Stimulated activated CD4-positive, alpha-beta T cell treated with anti-CD3 and anti-CD28 coated beads, Interleukin-4, amount 100 ng/mL, for 4 hours (primary cell): Measurements from ENCODE around the gene UBA6.
A peak's percentile ranks its signal among the peaks of the same experiment; 100 is the strongest.
"Not testable (repeated sequence)": the region's sequence is repeated elsewhere in the genome, so short reads cannot be mapped to it uniquely, and the experiment has no call there.

Experiments
- DNase-seq, 2 experiments: peaks; one replicate each; pipeline ENCODE4 v3.0.0-alpha.2; 2020

The UBA6 gene

DNA sequence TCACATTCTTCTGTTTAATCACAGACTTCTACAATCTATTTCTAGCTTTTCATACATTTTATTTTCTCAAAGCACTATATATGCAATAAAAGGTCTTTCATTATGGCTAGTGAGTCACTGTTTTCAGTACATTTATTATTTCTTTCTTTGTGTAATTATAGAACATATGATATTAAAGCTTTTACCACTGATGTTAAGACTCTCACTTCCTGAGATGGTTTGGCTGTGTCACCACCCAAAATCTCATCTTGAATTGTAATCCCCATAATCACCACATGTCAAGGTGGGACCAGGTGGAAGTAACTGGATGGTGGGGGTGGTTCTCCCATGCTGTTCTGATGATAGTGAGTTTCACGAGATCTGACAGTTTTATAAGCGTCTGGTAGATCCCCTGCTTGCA, 41.9 kb downstream of the UBA6 start:
- DNase-seq: no peak

DNA sequence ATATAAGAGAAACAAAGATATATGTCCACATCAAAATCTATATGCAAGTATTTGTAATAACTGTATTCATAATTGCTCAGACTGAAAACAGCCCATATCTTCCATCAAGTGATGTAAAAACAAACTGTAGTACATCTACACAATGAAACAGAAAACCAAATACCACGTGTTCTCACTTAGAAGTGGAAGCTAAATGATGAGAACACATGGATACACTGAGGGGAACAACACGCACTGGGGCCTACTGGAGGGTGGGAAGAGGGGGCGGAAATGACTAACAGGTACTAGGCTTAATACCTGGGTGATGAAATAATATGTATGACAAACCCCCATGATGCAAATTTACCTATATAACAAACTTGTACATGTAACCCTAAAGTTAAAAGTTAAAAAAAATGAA, 42.7 kb downstream of the UBA6 start:
- peak in 1 of 2 experiments; percentile 17 for DNase-seq

DNA sequence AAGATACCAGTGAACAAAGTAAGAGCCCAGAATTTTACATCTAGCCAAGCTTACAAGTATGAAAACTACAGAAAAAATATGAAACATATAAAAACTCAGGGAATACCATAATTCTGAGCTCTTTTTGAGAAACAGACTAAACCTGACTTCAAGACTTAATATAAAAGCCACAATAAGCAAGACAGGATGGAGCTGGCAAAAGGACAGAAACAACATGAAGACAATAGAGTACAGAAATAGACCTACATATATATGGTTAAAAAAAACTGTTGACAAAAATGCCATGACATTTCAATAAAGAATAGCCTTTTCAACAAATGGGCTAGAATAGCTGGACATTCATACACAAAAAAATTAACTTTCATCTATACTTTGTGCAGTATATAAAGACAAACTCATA, 49.4 kb downstream of the UBA6 start:
- DNase-seq: no peak

DNA sequence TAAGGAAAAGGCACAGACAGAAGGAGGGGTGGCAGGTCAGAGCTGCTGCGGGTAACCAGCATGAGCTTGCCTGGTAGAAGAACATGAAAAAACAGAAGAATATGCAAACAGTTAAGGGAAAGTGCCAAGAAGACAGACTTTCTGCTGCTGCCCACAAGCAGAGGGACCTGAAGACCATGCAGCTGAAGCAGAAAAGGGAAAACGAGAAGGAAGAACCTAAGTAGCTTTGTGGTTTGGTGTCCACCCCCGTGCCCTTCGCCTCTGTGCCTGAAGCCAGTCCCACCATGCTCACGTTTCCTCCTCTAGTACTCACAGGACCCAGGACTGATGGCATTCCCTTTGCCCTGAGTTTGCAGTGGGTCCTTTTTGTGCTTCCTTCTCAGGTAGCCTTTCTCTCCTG, 62.8 kb downstream of the UBA6 start:
- no peak for DNase-seq

DNA sequence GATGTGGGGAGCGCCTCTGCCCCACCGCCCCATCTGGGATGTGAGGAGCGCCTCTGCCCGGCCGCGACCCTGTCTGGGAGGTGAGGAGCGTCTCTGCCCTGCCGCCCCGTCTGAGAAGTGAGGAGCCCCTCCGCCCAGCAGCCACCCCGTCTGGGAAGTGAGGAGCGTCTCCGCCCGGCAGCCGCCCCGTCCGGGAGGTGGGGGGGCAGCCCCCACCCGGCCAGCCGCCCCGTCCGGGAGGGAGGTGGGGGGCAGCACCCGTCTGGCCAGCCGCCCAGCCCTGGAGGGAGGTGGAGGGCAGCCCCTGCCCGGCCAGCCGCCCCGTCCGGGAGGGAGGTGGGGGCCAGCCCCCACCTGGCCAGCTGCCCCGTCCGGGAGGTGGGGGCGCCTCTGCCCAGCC, 64.0 kb downstream of the UBA6 start:
- not testable (repeated sequence) for DNase-seq

DNA sequence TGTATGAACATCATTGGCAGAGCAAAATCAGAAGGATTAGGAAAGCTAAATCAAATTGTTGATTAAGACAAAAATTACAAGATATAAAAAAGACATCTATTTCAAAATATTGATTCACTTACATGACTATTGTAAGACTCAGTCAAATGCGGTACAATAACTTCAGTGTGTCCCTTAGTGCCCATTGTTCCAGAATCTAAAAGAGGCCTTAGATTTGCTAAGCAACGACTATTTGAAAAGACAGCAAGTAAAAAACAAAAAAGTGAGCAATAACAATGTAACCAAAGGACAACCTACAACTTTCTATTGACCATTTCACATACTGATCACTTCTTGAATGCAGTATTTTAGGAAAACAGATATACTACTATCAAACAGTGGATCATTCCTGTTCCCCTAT, 65.6 kb downstream of the UBA6 start:
- DNase-seq: no peak

DNA sequence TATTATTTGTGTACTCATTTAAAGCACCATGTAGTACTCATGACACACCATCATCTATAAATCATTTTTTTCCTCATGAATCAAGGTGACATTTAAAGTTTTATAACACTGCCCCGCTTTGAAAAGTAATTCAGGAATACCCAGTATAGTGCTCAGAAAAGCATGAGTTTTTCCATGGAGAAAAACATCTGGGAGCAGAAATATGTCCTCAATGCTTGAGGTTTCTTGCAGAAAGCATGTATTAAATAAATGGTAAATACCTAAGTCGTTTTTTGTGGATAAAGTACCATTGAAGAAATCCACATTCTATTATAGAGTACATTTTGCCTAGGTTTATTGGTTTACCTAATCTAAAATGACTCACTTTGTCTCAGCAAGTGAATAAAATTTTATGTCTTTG, 66.2 kb downstream of the UBA6 start:
- no peak for DNase-seq

- DNase-seq: no peak
These were observed 68.5 kb downstream of the UBA6 start for GRCh38 chr4:67632492-67632891.

GRCh38 chr4:67624939-67625338, 76.0 kb downstream of the UBA6 start:
- DNase-seq: no peak

DNA sequence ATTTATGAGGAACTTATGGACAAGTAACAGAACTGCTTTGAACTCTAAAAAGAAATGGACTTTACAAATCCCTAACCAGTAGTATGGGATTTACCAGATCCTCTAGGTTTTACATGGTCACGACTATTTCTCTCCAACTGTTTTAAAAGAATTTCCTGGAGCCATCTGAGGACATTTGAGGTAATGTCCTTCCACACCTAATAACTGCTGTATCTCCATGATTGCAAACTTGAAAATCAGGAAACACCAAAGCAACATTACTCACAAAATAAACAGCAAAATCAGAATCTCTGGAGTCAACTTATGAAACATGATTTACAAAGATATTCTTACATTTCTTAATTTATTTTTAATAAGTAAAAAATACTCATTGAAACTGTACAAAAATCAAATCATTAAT, 84.5 kb downstream of the UBA6 start:
- no peak for DNase-seq

DNA sequence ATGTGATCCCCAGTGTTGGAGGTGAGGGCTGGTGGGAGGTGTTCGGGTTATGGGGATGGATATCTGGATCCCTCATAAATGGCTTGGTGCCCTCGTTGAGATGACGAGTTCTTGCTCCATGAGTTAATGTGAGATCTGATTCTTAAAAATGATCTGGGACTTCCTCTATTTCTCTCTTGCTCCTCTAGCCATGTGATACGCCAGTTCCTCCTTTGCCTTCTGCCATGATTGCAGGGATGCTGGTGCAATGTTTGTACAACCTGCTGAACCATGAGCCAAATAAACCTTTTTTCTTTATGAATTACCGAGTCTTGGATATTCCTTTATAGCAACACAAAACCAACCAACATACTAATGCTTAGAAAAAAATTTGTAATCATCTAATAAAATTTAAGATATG, 85.8 kb downstream of the UBA6 start:
- no peak for DNase-seq

GRCh38 chr4:67614186-67614585, 86.8 kb downstream of the UBA6 start:
- DNase-seq: no peak

DNA sequence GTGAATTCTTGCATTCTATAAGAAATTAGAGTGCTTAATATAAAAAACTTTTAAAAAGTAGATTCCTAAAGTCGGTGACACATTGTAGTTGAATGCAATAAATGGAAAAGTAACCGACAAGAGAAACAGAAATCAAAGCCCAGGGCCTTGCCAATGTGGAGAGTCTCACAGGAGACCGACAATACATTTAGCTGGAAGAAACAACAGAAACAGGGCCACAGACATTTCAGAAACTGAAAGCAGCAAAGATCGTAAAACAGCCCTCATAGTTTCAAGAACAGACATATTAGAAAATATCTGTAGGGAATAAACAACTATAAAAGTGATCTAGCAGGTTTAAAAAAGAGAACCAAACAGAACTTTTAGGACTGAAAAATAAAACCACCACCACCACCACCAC, 92.9 kb downstream of the UBA6 start:
- DNase-seq: no peak

GRCh38 chr4:67604749-67605148, 96.2 kb downstream of the UBA6 start:
- no peak for DNase-seq

GRCh38 chr4:67604029-67604381, 97.0 kb downstream of the UBA6 start:
- DNase-seq: no peak

DNA sequence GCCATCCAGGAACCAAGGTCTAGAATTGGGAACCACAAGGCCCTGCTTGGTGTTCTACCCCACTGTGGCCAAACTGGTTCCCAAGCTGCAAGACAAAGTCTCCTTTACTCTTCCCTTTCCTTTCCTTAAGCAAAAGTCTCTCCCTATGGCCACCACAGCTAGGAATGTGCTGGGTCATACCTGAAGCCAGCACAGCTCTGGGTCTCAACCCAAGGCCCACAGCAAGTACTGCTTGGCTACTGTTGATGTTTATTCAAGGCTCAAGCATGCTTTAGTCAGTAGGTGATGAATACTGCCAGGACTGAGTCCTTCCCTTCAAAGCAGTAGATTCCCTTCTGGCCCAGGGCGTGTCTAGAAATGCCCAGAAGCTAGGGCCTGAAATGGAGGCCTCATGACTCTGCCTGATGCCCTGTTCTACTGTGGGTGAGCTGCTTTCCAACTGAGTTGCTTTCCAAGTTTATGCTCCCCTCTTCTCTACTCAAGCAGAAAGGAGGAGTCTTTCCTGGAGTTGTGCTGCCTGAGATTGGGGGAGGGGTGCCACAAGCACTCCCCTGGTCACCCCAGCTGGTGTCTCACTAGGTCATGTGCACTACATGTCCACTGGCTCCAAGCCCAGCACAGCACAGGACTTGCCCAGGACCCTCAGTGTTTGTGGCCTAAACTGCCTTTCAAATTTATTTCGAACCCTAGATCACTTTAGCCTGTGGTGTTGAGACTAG, 97.5 kb downstream of the UBA6 start:
- DNase-seq: no peak

DNA sequence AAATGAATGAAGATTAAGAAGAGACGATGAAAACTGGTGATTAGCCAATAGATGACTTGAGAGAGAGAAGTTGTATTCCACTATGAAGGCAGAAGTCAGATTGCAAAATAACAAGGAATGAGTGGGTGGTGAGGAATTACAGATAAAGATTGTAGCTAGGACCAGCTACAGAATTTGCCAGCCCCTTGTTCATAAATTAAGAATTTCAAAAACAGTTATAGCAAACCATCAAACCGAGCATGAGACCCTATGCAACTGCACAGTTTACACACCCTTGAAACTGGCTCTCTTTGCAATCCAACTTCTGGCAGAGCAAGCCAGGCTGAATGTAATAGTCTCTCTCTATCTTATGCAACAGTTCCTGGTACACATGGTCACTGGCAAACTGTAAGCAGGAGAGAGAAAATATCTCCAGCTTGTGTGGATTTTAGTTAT, 107.2 kb downstream of the UBA6 start:
- no peak for DNase-seq

GRCh38 chr4:67587156-67587555, 113.8 kb downstream of the UBA6 start:
- DNase-seq: no peak

DNA sequence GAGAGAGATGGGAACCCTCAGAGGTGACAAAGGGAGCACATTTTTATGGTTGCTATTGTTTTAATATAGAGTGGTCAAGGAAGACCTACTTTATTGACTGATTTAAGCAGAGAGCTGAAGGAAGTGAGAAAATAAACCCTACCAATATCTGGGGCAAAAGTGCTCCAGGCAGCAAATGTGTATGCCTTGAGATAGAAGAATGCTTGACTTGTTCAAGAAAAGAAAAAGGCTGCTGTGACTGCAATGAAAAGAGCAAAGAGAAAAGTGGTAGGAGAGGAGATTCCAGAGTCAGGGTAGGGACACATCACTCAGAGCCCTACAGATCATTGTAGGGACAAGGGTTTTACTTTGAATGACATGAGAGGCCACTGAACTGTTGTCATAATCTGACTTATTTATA, 116.5 kb downstream of the UBA6 start:
- no peak for DNase-seq

GRCh38 chr4:67581913-67582312, 119.0 kb downstream of the UBA6 start:
- no peak for DNase-seq

DNA sequence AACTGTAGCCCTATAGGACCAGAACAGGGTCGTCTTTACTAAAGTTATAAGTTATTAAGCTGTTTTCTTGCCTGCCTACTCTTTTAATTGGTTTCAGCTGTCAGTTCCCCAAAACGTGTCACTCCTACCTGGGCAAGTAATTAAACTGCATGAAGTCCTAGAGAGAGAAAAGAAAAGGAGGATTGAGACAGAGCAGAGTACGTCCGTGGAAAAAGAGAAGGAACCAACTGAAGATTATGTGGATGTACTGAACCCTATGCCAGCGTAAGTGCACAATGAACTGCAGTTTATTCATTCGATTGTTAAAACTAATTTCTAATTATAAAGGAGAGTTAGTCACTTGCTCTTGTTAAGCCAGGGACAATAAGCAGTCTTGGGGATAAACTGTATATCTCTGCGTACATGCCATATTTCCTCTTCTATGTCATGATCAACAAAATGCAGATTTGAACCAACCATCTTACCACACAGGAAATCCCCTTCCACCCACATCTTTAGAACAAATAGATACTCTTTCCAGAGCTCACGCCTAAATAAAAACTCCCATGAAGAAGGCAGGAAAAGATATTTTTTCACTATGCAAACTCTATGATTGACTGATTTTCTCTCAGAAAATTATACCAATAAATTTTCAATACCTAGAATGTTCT, 119.6 kb downstream of the UBA6 start:
- no peak for DNase-seq

DNA sequence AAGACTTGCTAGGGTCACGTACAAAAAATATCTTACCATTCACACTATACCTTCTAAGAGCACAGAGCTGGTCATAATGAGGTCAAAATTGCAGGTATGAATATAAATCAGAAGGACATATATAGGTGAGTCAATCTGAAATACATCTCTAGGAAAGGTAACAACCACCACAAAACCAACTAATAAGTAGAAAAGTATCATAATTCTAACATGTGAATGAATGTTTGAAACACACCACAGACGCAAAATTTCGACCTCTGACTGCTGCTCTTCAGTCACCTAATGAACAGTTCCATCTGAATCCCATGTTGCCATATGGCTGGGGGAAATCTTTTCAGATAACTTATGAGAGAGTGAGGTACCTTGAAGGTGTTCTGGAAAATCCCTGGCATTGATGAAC, 120.4 kb downstream of the UBA6 start:
- no peak for DNase-seq

GRCh38 chr4:67576538-67576937, 124.4 kb downstream of the UBA6 start:
- DNase-seq: no peak

DNA sequence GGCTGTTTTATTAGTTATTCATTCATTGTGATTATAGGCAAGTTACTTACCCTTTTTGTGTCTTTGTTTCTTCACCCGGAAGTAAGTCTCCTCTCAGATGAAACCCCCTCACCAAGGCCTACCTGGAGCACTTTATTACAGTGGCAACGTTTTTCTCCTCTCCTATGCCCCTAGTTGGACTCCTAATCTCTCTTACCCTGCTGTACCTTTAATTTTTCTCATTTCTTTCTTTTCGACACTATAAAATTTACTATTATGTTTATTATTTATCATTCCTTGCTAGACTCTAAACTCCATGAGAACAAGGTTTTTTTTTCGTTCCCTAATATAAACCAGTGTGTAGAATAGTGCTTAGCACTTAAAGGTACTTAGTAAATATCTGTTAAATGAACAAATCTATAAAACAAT, 124.9 kb downstream of the UBA6 start:
- no peak for DNase-seq
